GDM1 (cell line): Measurements from ENCODE around the gene RAB14.
"Not testable (repeated sequence)": the region's sequence is repeated elsewhere in the genome, so short reads cannot be mapped to it uniquely, and the experiment has no call there.

Source experiments
- DNase-seq: peaks from one replicate; lab custom pipeline; 2025; lab: John Stamatoyannopoulos, UW

RAB14 gene

GRCh38 chr9:121156263-121156731, 45.4 kb downstream of the RAB14 start:
- DNase-seq, result no peak

DNA sequence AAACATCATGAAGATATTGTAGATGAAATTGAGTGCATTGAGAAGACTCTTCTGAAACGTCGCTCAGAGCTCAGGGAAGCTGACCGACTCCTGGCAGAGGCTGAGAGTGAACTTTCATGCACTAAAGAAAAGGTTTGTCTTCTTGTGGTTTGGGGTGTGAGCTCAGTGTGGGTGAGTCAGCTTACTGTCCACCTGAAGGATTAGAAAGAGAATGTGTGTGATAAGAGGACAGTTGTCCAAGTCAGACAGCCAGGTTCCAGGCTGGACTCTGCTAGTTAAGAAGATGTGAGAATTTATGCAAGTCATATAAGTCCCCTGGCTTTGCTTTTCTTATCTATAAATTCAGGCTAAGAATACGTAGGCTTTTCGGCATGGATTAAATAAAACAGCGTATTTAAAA, 46.9 kb downstream of the RAB14 start:
- no peak for DNase-seq

- no peak for DNase-seq
These were observed 48.0 kb downstream of the RAB14 start for GRCh38 chr9:121153642-121154041.

DNA sequence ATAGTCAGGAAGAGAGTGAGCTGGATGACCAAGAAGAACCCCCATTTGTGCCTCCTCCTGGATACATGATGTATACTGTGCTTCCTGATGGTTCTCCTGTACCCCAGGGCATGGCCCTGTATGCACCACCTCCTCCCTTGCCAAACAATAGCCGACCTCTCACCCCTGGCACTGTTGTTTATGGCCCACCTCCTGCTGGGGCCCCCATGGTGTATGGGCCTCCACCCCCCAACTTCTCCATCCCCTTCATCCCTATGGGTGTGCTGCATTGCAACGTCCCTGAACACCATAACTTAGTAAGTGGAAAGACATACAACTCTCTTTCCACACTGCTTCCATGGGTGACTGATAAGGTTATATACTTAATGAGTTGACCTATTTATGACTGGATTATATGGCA, 51.5 kb downstream of the RAB14 start:
- no peak for DNase-seq

- DNase-seq, result no peak
These were observed 57.2 kb downstream of the RAB14 start for GRCh38 chr9:121144482-121144881.

- DNase-seq, result no peak
These were observed 57.9 kb downstream of the RAB14 start for GRCh38 chr9:121143771-121144170.

DNA sequence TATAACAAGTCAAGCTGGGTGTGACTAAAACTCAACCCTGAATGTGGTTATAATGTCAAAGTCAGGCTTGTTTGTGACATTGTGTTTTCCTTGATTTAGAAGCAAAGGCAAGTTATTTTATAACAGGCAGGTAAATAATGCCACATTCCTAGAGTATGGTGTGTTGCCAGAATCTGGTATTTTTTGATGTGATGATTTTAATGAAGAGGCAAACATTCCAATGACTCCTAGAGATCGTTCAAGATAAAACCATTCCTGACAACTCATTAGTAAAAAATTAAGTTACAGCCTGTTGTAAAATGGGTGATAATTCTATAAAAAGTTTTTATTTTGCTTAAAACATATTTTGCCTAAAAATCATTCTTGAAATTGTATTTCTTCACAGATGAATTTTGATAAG, 60.0 kb downstream of the RAB14 start:
- no peak for DNase-seq

DNA sequence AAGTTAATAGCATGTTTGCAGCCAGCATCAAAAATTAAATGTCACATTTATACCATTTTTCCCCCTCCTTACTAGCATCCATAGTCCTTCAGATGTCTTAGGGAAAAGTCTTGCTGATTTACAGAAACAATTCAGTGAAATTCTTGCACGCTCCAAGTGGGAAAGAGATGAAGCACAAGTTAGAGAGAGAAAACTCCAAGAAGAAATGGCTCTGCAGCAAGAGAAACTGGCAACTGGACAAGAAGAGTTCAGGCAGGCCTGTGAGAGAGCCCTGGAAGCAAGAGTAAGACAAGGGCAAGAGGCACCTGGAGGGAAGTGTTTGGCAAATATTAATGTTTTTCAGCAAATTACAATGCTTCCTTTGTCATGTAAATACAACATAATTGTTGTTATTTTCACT, 60.4 kb downstream of the RAB14 start:
- no peak for DNase-seq

DNA sequence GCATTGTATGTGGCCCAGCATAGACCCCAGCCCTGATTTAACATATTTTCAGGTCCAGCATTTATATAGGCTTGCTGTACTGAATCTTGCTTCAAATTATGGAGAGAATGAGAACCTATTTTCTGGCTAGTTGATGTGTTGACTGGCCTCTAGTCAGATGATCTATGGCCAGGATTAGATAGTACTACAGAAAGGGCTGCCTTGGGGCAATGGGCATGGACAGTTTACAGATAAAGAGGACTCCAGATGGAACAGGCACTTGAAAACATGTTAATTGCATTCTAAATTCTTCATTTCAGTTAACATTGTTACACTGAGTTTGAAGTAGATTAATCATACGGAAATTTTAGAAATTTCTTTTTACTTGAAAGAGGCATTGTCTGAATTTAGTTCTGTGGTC, 61.5 kb downstream of the RAB14 start:
- DNase-seq, result no peak

- no peak for DNase-seq
These were observed 62.7 kb downstream of the RAB14 start for GRCh38 chr9:121138973-121139372.

GRCh38 chr9:121138561-121138960, 63.1 kb downstream of the RAB14 start:
- DNase-seq, result no peak

DNA sequence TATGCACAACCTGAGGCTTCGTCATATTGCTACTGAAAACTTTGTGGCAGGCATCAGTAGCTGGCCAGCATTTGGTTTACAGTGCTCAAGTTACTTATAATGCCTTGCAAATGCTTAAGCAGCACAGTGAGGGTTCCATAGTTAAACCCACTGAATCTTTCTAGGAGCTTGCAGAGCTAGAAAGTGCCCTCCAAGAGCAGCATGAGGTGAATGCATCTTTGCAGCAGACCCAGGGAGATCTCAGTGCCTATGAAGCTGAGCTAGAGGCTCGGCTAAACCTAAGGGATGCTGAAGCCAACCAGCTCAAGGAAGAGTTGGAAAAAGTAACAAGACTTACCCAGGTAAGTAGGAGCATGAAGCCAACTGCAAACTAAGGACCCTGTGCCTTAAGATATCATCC, 66.0 kb downstream of the RAB14 start:
- no peak for DNase-seq

DNA sequence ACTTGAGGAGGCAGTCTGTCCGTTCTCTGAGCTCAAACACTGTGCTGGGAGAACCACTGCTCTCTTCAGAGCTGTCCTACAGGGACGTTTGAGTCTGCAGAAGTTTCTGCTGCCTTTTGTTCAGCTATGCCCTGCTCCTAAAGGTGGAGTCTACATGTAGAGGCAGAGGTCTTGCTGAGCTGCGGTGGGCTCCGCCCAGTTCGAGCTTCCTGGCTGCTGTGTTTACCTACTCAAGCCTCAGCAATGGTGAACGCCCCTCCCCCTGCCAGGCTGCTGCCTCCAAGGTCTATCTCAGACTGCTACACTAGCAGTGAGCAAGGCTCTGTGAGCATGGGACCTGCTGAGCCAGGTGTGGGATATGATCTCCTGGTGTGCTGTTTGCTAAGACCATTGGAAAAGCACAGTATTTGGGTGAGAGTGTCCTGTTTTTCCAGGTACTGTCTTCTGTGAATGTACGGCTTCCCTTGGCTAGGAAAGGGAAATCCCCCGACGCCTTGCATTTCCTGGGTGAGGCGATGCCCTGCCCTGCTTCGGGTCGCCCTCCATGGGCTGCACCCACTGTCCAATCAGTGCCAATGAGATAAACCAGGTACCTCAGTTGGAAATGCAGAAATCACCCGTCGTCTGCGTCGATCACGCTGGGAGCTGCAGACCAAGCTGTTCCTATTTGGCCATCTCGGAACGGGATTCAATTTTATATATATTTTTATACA, 68.4 kb downstream of the RAB14 start:
- no peak for DNase-seq

GRCh38 chr9:121129384-121129783, 72.3 kb downstream of the RAB14 start:
- DNase-seq, result not testable (repeated sequence)
